GM21576 (cell line): ENCODE data around the gene MED31.
"Not testable (repeated sequence)": the region's sequence is repeated elsewhere in the genome, so short reads cannot be mapped to it uniquely, and the experiment has no call there.

ENCODE experiments used
- ATAC-seq: cut with Tn5 transposase; IDR thresholded peaks from one replicate; pipeline ENCODE4 v1.9.1; 2021; ENCODE audit warnings: mild to moderate bottlenecking, moderate library complexity; ENCODE audit not compliant: unreplicated experiment

MED31 gene

GRCh38 chr17:6651354-6651918 lies at the start of gene MED31, which contains the start of gene C17orf100:
MED31 (minus strand) TSS chr17:6651605; CDS start chr17:6651528, 77 bp downstream.
C17orf100 (plus strand) TSS chr17:6651762; CDS start chr17:6651914, 152 bp downstream.
- ATAC-seq = peak; percentile 83

- no peak for ATAC-seq
Observed at GRCh38 chr17:6700948-6701307, 49.5 kb upstream of the MED31 start.

- no peak for ATAC-seq
Observed at GRCh38 chr17:6699997-6700947, 48.9 kb upstream of the MED31 start.

GRCh38 chr17:6698004-6698403 lies 46.6 kb upstream of the MED31 start:
- no peak for ATAC-seq

GRCh38 chr17:6696906-6697305 lies 45.5 kb upstream of the MED31 start:
- no peak for ATAC-seq

- ATAC-seq = no peak
Observed at GRCh38 chr17:6695565-6695964, 44.2 kb upstream of the MED31 start.

- no peak for ATAC-seq
Observed at GRCh38 chr17:6695051-6695450, 43.6 kb upstream of the MED31 start.

GRCh38 chr17:6691958-6692357 lies 40.6 kb upstream of the MED31 start:
- not testable (repeated sequence) for ATAC-seq

GRCh38 chr17:6691546-6691945 lies 40.1 kb upstream of the MED31 start:
- ATAC-seq = no peak

GRCh38 chr17:6690641-6691040 lies 39.2 kb upstream of the MED31 start:
- ATAC-seq = no peak

GRCh38 chr17:6688944-6689343 lies 37.5 kb upstream of the MED31 start:
- ATAC-seq = no peak

- ATAC-seq = no peak
Observed at GRCh38 chr17:6686026-6686425, 34.6 kb upstream of the MED31 start.

GRCh38 chr17:6684881-6685767 lies 33.7 kb upstream of the MED31 start:
- no peak for ATAC-seq

GRCh38 chr17:6684460-6684783 lies 33.0 kb upstream of the MED31 start:
- no peak for ATAC-seq

- no peak for ATAC-seq
Observed at GRCh38 chr17:6683730-6684459, 32.5 kb upstream of the MED31 start.

GRCh38 chr17:6683081-6683684 lies 31.8 kb upstream of the MED31 start:
- ATAC-seq = no peak

GRCh38 chr17:6682339-6682738 lies 30.9 kb upstream of the MED31 start:
- ATAC-seq = no peak

GRCh38 chr17:6681671-6682070 lies 30.3 kb upstream of the MED31 start:
- ATAC-seq = no peak

GRCh38 chr17:6681176-6681575 lies 29.8 kb upstream of the MED31 start:
- ATAC-seq = no peak

- ATAC-seq = no peak
Observed at GRCh38 chr17:6679241-6679640, 27.8 kb upstream of the MED31 start.
